K562 (cell line): ENCODE results near the gene SETD4. TPM values are rescaled to one million over a fixed set of nuclear protein-coding genes. Genes with fewer than 3 reads are reported as not detected.

Experiments used
- ARID3A ChIP-seq: IDR thresholded peaks from 2 replicates; pipeline ENCODE4 v1.6.1; 2012; ENCODE audit warnings: low read depth, low read length, improper control_type of control experiment, borderline replicate concordance
- ATF3 ChIP-seq, 2 experiments: fragments of 450-650 bp in 1 of 2; sonication (generic) in 1 of 2; formaldehyde crosslinking in 1 of 2; IDR thresholded peaks in 1 of 2; conservative IDR thresholded peaks in 1 of 2; 2 replicates each; pipeline versions ENCODE4 v1.6.1 to v1.8.1; 2016 to 2023; ENCODE audit warnings: mild to moderate bottlenecking in 2 of 2, moderate library complexity in 2 of 2, inconsistent platforms in 1 of 2, missing genetic modification reagents in 1 of 2
- BRD9 ChIP-seq: fragments of 450-650 bp; IDR thresholded peaks from 2 replicates; pipeline ENCODE4 v1.6.1; 2018; ENCODE audit warnings: low read depth; ENCODE audit not compliant: partially characterized antibody
- COPS2 ChIP-seq: fragments of 450-650 bp; conservative IDR thresholded peaks from 2 replicates; pipeline ENCODE4 v1.6.1; 2016; ENCODE audit warnings: mild to moderate bottlenecking, moderate library complexity
- FOXJ3 ChIP-seq: sonication (generic); formaldehyde crosslinking; IDR thresholded peaks from 2 replicates; pipeline ENCODE4 v1.4.0; 2020; ENCODE audit warnings: mild to moderate bottlenecking, missing genetic modification reagents
- PKNOX1 ChIP-seq: fragments of 450-650 bp; IDR thresholded peaks from 2 replicates; pipeline ENCODE4 v1.6.1; 2016
- RBBP5 ChIP-seq: fragments of 200-600 bp; sonication (generic); IDR thresholded peaks from 2 replicates; pipeline ENCODE4 v1.6.1; 2012; ENCODE audit warnings: borderline replicate concordance, mild to moderate bottlenecking, low read length, control low read depth, inconsistent platforms; ENCODE audit not compliant: insufficient read depth, poor library complexity, severe bottlenecking
- SMARCC2 ChIP-seq: fragments of 450-650 bp; IDR thresholded peaks from 2 replicates; pipeline ENCODE4 v1.6.1; 2017; ENCODE audit warnings: antibody characterized with exemption, moderate library complexity, mild to moderate bottlenecking, low read depth
- ZNF518B ChIP-seq: fragments of 250-450 bp; sonication (Bioruptor Pico); IDR thresholded peaks from 2 replicates; pipeline ENCODE4 v1.5.0; 2021; ENCODE audit warnings: mild to moderate bottlenecking, moderate library complexity
- ZNF589 ChIP-seq: fragments of 200-800 bp; sonication (Bioruptor generic); IDR thresholded peaks from 2 replicates; pipeline ENCODE4 v1.6.1; 2016; ENCODE audit warnings: low read depth, missing genetic modification characterization, missing compliant biosample characterization
- ZNF644 ChIP-seq: fragments of 200-800 bp; sonication (Bioruptor generic); IDR thresholded peaks from 2 replicates; pipeline ENCODE4 v1.6.1; 2016; ENCODE audit warnings: low read depth, missing genetic modification characterization, missing compliant biosample characterization
- ZNF76 ChIP-seq: fragments of 250-450 bp; sonication (Bioruptor Pico); IDR thresholded peaks from 2 replicates; pipeline ENCODE4 v1.4.0; 2020; ENCODE audit warnings: mild to moderate bottlenecking, moderate library complexity, borderline replicate concordance
- polyA plus RNA-seq, 8 experiments: library from polyadenylated mRNA; depleted of rRNA in 4 of 8; stranded (reverse) in 5 of 8; unstranded in 3 of 8; fragments of >200 nt; fragmentation: Nextera tagmentation in 2 of 8; fragmentation: Illumina TruSeq in 1 of 8; extraction: Ambion mirVana in 2 of 8; extraction: Trizol in 1 of 8; gene quantifications; 2 replicates each; pipeline versions ENCODE4 v1.2.1 to v1.2.3, GENCODE V29; 2011 to 2014; ENCODE audit warnings: inconsistent platforms in 1 of 8, missing spikeins in 1 of 8
- total RNA-seq, 7 experiments: library from RNA; depleted of rRNA in 6 of 7; stranded (reverse); fragments of >200 nt in 6 of 7; fragmentation: Illumina TruSeq in 2 of 7; extraction: Trizol in 2 of 7; gene quantifications; 2 replicates each; pipeline versions ENCODE4 v1.2.1 to v1.2.3, GENCODE V29; 2011 to 2021; ENCODE audit warnings: low replicate concordance in 1 of 7

Gene SETD4
- total and polyA plus RNA-seq, 9 of the 15 experiments (the other 6 are each of a cell fraction or from before 2014, with no cell fraction given), result 16.1 to 51.3 (median 25.7) TPM

- TF ChIP-seq ZNF518B (CRISPR knock-in tag), result no peak
- no peak for TF ChIP-seq FOXJ3 (CRISPR knock-in tag)
- no peak for TF ChIP-seq COPS2
- TF ChIP-seq ZNF76 (CRISPR knock-in tag), result no peak
- no peak for TF ChIP-seq BRD9
- no peak for TF ChIP-seq ATF3 (IDR thresholded peaks at IDR 0.05)
- no peak for TF ChIP-seq ATF3 (CRISPR knock-in tag; conservative IDR thresholded peaks at IDR 0.05)
- TF ChIP-seq PKNOX1, result no peak
- peak; percentile 87 for TF ChIP-seq ARID3A
- TF ChIP-seq ZNF589, result no peak
- TF ChIP-seq SMARCC2, result peak; percentile 57; the same call in 1 of the 2 replicates
- no peak for TF ChIP-seq ZNF644 (tag)
- no peak for TF ChIP-seq RBBP5
Observed at GRCh38 chr21:36076878-36077655, 16.7 kb upstream of the SETD4 start (continued).
